Activated T-cell treated with anti-CD3 and anti-CD28 coated beads, Interleukin-2, amount 50 U/mL, for 24 hours (primary cell): ENCODE results near the gene FAM241A.
A peak's percentile ranks its signal among the peaks of the same experiment; 100 is the strongest.
"Not testable (repeated sequence)": the region's sequence is repeated elsewhere in the genome, so short reads cannot be mapped to it uniquely, and the experiment has no call there.

Experiments
- DNase-seq: peaks from one replicate; pipeline ENCODE4 v3.0.0-alpha.2; 2020
- H3K27ac Mint-ChIP-seq: 2 replicates; pipeline ENCODE4 v1.8.0; 2020; ENCODE audit warnings: mild to moderate bottlenecking, mixed read lengths
- H3K27me3 Mint-ChIP-seq: 2 replicates; pipeline ENCODE4 v1.8.0; 2020; ENCODE audit warnings: mixed read lengths
- H3K36me3 Mint-ChIP-seq: 2 replicates; pipeline ENCODE4 v1.8.0; 2020; ENCODE audit warnings: low read depth, mixed read lengths
- H3K4me1 Mint-ChIP-seq: 2 replicates; pipeline ENCODE4 v1.8.0; 2020; ENCODE audit warnings: low read depth, mixed read lengths
- H3K4me3 Mint-ChIP-seq: 2 replicates; pipeline ENCODE4 v1.8.0; 2020; ENCODE audit warnings: mild to moderate bottlenecking, moderate library complexity, mixed read lengths
- H3K9me3 Mint-ChIP-seq: 2 replicates; pipeline ENCODE4 v1.8.0; 2020; ENCODE audit warnings: mixed read lengths

Gene FAM241A

GRCh38 chr4:112146502-112146813, 1.2 kb downstream of the FAM241A start:
- Mint-ChIP-seq H3K9me3 (no peaks in the 10 kb centered on the region), H3K4me3 (peak overlapping the region; percentile 91), H3K27ac (peak overlapping the region; percentile 96), H3K36me3 (peaks cover 39% of the 10 kb centered on the region), H3K27me3 (no peaks in the 10 kb centered on the region), H3K4me1 (peaks cover 55% of the 10 kb centered on the region)
- no peak for DNase-seq

DNA sequence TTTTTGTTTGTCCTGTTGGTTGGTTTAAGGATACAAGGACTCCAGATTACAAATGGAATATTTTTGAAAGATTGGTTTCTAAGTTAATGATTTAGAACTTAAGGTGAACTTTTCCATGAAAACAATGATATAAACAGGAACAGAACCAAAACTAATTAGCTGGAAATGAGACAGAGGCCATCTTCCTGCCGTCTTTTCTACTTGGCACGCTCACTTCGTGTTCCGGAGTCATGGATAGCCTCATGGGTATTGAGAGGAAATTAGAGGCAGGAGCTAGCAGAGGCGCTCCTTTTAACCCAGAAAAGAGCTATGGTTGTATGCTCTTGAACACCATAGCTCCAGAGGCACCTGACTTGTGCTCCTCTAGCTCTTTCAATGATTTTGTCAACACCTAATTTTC, 2.4 kb downstream of the FAM241A start:
- Mint-ChIP-seq H3K4me3 (peak overlapping the region; percentile 91), H3K4me1 (peaks cover 63% of the 10 kb centered on the region)
- DNase-seq, result no peak

DNA sequence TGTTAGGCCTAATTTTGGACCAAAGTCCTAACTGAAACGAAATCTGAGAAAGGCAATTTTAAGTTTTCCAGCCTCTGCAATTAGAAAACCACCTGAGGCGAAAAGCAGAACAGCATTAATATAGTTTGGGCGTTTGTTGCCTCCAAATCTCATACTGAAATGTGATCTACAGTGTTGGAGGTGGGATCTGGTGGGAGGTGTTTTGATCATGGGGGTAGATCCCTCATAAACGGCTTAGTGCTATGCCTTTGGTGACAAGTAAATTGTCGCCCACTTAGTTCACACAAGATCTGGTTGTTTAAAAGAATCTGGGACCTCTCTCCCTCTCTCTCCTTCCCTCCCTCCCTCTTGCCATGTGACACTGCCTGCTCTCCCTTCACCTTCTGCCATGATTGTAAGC, 5.7 kb downstream of the FAM241A start:
- no peak for DNase-seq
- Mint-ChIP-seq H3K27ac (no peak overlapping the region), H3K4me1 (peaks cover 69% of the 10 kb centered on the region), H3K36me3 (peaks cover 54% of the 10 kb centered on the region), H3K27me3 (no peaks in the 10 kb centered on the region), H3K9me3 (no peaks in the 10 kb centered on the region), H3K4me3 (no peak overlapping the region)

More for the DNA sequence above, 2.4 kb downstream of the FAM241A start:
- H3K36me3 Mint-ChIP-seq, result peaks cover 45% of the 10 kb centered on the region
- H3K27ac Mint-ChIP-seq, result no peak overlapping the region
- no peaks in the 10 kb centered on the region for H3K27me3 Mint-ChIP-seq
- no peaks in the 10 kb centered on the region for H3K9me3 Mint-ChIP-seq

- peak overlapping the region; percentile 16 for H3K27ac Mint-ChIP-seq
- peaks cover 67% of the 10 kb centered on the region for H3K4me1 Mint-ChIP-seq
- no peaks in the 10 kb centered on the region for H3K27me3 Mint-ChIP-seq
- peaks cover 53% of the 10 kb centered on the region for H3K36me3 Mint-ChIP-seq
- DNase-seq, result no peak
- H3K9me3 Mint-ChIP-seq, result no peaks in the 10 kb centered on the region
- H3K4me3 Mint-ChIP-seq, result peak overlapping the region; percentile 66
Observed at GRCh38 chr4:112152521-112152920, 7.3 kb downstream of the FAM241A start.

DNA sequence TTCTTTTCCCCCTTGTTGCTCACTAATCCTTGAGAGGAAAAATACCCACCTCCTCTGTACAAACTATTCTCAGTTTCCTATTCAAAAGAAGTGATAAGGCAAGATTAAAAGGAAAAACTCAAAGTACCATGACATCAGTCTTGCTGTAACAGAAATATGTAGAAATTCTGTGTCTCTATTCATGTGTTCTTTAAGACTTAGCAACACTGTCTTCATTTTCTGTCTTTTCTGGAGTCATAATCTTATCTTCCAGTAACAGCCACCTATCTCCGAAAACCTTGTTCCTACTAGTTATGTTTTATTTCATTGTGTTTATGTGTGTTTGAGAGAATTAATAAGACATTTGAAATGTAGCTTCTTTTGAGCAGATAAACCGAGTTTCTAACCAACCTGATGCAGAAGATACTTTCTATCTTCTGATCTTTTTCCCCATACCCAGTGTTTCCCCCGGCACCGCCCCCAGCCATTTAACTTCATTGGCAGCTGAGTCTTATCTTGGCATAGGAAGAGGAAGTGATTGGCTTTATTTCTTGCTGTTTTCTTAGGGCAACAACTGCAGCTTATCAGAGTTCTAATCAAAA, 8.0 kb downstream of the FAM241A start:
- H3K9me3 Mint-ChIP-seq, result no peaks in the 10 kb centered on the region
- peak overlapping the region; percentile 93 for H3K27ac Mint-ChIP-seq
- H3K4me1 Mint-ChIP-seq, result peaks cover 61% of the 10 kb centered on the region
- H3K27me3 Mint-ChIP-seq, result no peaks in the 10 kb centered on the region
- peaks cover 53% of the 10 kb centered on the region for H3K36me3 Mint-ChIP-seq
- DNase-seq, result no peak
- H3K4me3 Mint-ChIP-seq, result peak overlapping the region; percentile 66

DNA sequence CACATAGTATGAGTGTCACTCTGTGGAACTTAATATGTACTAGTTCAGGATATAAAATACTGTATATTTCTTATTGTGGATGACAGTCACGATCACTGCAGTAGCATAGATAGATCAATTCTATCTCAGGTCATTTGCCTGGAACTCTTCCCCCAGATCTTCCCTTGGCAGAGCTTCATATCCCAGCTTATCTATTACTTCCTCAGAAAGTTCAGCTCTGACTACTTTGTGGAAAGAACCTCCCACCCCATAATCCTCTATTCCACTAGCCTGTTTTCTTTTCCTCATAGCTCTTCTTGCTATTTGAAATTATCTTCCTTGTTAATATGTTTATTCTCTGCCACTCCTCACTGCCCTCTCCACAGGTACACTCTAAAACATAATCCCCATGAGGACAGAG, 10.9 kb downstream of the FAM241A start:
- peaks cover 64% of the 10 kb centered on the region for H3K36me3 Mint-ChIP-seq
- H3K9me3 Mint-ChIP-seq, result peaks cover 4% of the 10 kb centered on the region
- no peak overlapping the region for H3K27ac Mint-ChIP-seq
- H3K4me1 Mint-ChIP-seq, result peaks cover 47% of the 10 kb centered on the region
- H3K4me3 Mint-ChIP-seq, result no peak overlapping the region
- H3K27me3 Mint-ChIP-seq, result no peaks in the 10 kb centered on the region
- DNase-seq, result no peak

DNA sequence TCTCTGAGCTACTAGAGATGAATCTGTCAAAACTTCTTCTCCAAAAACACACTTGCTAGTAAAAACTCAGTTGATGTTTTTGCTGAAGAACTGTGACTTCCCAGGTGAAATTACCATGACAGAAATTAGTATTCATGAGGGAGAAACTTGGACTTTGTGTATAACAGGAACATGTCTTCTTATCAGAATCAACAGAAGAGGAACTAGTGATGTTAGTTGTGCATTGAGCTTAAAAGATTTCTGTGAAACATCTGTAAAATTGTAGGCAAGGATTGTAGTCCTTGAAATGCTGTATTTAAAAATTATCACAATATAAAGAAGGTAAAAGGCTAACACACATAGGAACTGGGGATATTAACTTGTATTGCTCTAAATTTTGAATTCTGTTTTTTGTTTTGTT, 11.3 kb downstream of the FAM241A start:
- H3K27ac Mint-ChIP-seq, result no peak overlapping the region
- peaks cover 44% of the 10 kb centered on the region for H3K4me1 Mint-ChIP-seq

DNA sequence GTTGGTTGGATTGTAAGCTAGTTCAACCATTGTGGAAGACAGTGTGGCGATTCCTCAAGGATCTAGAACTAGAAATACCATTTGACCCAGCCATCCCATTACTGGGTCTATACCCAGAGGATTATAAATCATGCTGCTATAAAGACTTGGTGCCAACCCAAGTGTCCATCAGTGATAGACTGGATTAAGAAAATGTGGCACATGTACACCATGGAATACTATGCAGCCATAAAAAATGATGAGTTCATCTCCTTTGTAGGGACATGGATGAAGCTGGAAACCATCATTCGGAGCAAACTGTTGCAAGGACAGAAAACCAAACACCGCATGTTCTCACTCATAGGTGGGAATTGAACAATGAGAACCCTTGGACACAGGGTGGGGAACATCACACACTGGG, 18.5 kb downstream of the FAM241A start:
- H3K27ac Mint-ChIP-seq, DNase-seq, H3K4me3 Mint-ChIP-seq, H3K27me3 Mint-ChIP-seq, H3K9me3 Mint-ChIP-seq: not testable (repeated sequence)
- peaks cover 55% of the 10 kb centered on the region for H3K36me3 Mint-ChIP-seq
- peaks cover 24% of the 10 kb centered on the region for H3K4me1 Mint-ChIP-seq

More for the DNA sequence above, 11.3 kb downstream of the FAM241A start:
- no peaks in the 10 kb centered on the region for H3K27me3 Mint-ChIP-seq
- peaks cover 4% of the 10 kb centered on the region for H3K9me3 Mint-ChIP-seq
- H3K4me3 Mint-ChIP-seq, result no peak overlapping the region
- H3K36me3 Mint-ChIP-seq, result peaks cover 61% of the 10 kb centered on the region
- no peak for DNase-seq

DNA sequence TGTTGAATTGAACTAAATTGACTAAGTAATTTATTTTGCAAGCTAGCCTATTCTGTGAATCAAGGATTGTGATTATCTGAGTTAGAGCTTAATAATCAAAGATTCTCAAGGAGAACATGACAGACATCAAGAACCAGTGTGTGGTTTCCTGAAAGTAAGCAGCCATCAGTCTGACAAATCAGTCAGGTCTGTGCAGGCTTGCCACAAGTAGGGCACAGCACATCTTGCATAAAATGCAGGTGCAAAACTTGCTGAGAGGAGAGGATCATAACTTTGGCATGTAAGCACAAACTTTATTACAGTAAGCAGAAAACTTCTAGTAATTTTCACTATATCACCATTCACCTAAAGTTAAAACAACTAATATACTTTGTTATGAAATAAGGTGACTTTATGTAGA, 22.5 kb downstream of the FAM241A start:
- Mint-ChIP-seq H3K4me3 (no peak overlapping the region), H3K9me3 (no peaks in the 10 kb centered on the region), H3K36me3 (peaks cover 42% of the 10 kb centered on the region), H3K4me1 (peaks cover 51% of the 10 kb centered on the region), H3K27ac (no peak overlapping the region), H3K27me3 (no peaks in the 10 kb centered on the region)
- DNase-seq, result no peak

DNA sequence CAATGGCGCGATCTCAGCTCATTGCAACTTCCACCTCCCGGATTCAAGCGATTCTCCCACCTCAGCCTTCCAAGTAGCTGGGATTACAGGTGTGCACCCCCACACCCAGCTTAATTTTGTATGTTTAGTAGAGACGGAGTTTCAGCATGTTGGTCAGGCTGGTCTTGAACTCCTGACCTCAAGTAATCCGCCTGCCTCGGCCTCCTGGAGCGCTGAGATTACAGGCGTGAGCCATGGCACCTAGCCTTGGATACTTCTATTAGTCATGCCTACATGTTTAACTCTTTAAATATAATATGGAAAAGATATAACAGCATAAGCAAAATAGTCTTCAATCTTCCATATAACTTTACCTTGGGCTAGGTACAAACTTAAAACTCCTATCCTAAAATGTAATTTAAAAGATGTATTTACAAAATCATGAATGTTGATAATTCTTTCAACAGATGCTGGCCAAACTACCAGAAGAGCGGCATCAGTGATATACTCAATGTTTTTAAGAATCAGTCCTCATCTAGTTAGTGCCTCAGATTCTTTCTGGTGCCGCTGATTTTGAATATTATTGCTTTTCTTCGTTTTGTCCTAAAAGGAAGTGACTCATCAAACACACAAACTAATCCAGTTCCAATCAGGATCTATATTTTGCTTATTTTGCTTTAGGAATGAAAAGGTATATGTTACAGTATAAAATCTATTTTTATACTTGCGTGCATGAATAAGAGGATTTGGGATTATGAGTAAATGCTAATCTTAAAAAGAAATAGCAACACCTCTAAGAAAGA, 23.7 kb downstream of the FAM241A start:
- H3K4me1 Mint-ChIP-seq, result peaks cover 50% of the 10 kb centered on the region
- no peaks in the 10 kb centered on the region for H3K9me3 Mint-ChIP-seq
- no peak overlapping the region for H3K27ac Mint-ChIP-seq

GRCh38 chr4:112170451-112170993, 25.3 kb downstream of the FAM241A start:
- H3K4me3 Mint-ChIP-seq, result no peak overlapping the region
- H3K4me1 Mint-ChIP-seq, result peaks cover 53% of the 10 kb centered on the region
- H3K27me3 Mint-ChIP-seq, result no peaks in the 10 kb centered on the region
- peak overlapping the region; percentile 50 for H3K27ac Mint-ChIP-seq
- H3K9me3 Mint-ChIP-seq, result no peaks in the 10 kb centered on the region
- DNase-seq, result no peak
- H3K36me3 Mint-ChIP-seq, result peaks cover 46% of the 10 kb centered on the region

More for the DNA sequence above, 23.7 kb downstream of the FAM241A start:
- peaks cover 43% of the 10 kb centered on the region for H3K36me3 Mint-ChIP-seq
- no peak overlapping the region for H3K4me3 Mint-ChIP-seq
- no peak for DNase-seq
- H3K27me3 Mint-ChIP-seq, result no peaks in the 10 kb centered on the region

DNA sequence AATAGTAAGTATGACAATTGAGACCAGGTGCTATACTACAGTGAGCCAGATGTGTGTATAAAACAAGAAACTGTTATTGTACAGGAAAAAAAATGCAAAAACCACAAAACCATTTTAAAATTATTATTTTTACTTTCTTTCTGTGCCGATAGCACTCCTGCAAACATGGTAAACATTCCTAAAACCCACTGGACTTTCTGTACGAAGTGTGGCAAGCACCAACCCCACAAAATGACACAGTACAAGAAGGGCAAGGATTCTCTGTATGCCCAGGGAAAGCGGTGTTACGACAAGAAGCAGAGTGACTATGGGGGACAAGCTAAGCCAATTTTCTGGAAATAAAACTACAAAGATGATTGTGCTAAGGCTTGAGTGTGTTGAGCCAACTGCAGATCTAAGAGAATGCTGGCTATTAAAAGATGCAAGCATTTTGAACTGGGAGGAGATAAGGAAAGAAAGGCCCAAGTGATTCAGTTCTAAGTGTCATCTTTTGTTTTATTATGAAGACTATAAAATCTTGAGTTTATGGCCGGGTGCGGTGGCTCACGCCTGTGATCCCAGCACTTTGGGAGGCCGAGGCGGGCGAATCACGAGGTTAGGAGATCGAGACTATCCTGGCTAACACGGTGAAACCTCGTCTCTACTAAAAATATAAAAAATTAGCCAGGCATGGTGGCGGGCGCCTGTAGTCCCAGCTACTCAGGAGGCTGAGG, 26.0 kb downstream of the FAM241A start:
- H3K9me3 Mint-ChIP-seq, H3K4me3 Mint-ChIP-seq, DNase-seq, H3K27me3 Mint-ChIP-seq: not testable (repeated sequence)
- H3K27ac Mint-ChIP-seq, result peak overlapping the region; percentile 50
- H3K36me3 Mint-ChIP-seq, result peaks cover 47% of the 10 kb centered on the region
- peaks cover 59% of the 10 kb centered on the region for H3K4me1 Mint-ChIP-seq

DNA sequence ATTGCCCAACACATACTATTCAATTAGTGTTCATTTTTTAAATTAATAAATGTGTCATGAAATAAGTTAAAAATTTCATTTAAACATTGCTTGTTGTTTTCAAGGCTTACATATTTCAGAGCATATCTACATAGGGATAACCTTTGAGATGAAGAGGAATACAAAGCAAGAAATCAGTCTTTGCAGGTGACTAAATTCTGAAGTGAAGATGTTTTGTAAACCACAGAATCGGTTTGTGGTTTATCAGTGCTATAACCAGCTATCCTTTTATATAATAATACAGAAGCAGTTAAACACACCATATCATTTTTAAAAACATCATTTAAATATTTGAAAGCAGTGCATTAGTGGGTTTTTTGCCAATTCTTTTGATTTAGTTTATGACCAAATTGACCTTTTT, 26.9 kb downstream of the FAM241A start:
- Mint-ChIP-seq H3K4me3 (no peak overlapping the region), H3K27ac (no peak overlapping the region), H3K36me3 (peaks cover 47% of the 10 kb centered on the region), H3K27me3 (no peaks in the 10 kb centered on the region), H3K9me3 (no peaks in the 10 kb centered on the region), H3K4me1 (peaks cover 63% of the 10 kb centered on the region)
- DNase-seq, result no peak

GRCh38 chr4:112173593-112174558, 28.6 kb downstream of the FAM241A start:
- H3K27ac Mint-ChIP-seq, result no peak overlapping the region
- DNase-seq, result no peak
- H3K4me3 Mint-ChIP-seq, result no peak overlapping the region
- H3K9me3 Mint-ChIP-seq, result no peaks in the 10 kb centered on the region
- H3K4me1 Mint-ChIP-seq, result peaks cover 62% of the 10 kb centered on the region
- peaks cover 54% of the 10 kb centered on the region for H3K36me3 Mint-ChIP-seq
- H3K27me3 Mint-ChIP-seq, result no peaks in the 10 kb centered on the region
